Thyroid gland (tissue), 4 donors: ENCODE measurements around the gene ZNF648.

Experiments used
- POLR2A ChIP-seq, 2 donors: fragments of 450-650 bp; IDR thresholded peaks; one replicate each; pipeline ENCODE4 v1.6.1; 2017; ENCODE audit warnings: antibody characterized with exemption in 2 of 2, mild to moderate bottlenecking in 2 of 2, moderate library complexity in 1 of 2
- TF ChIP-seq, protein P1 (sequence below), 6 experiments: fragments of 200-600 bp in 3 of 6; fragments of 450-650 bp in 3 of 6; sonication (generic) in 3 of 6; IDR thresholded peaks; one replicate each; pipeline ENCODE4 v1.5.1; 2016 to 2019; ENCODE audit warnings: antibody characterized with exemption in 6 of 6, mild to moderate bottlenecking in 2 of 6, inconsistent platforms in 1 of 6, moderate library complexity in 1 of 6

DNA sequence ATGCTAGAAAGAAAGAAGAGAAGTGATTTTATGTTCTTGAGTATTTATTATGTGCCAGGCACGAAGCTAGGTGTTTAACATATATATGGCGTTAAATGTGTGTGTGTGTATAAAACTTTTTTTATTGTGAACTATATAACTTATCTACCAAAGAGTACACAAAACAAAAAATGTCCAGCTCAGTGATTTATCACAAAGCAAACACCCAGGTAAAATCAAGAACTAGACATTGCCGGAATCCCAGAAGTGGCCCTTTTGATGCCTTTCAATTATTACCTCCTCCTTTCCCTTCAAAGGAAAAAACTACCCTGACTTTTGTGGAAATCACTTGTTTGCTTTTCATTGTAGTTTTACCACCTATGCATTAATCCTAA, 40.5 kb upstream of the ZNF648 start:
- TF ChIP-seq, protein P1, sequence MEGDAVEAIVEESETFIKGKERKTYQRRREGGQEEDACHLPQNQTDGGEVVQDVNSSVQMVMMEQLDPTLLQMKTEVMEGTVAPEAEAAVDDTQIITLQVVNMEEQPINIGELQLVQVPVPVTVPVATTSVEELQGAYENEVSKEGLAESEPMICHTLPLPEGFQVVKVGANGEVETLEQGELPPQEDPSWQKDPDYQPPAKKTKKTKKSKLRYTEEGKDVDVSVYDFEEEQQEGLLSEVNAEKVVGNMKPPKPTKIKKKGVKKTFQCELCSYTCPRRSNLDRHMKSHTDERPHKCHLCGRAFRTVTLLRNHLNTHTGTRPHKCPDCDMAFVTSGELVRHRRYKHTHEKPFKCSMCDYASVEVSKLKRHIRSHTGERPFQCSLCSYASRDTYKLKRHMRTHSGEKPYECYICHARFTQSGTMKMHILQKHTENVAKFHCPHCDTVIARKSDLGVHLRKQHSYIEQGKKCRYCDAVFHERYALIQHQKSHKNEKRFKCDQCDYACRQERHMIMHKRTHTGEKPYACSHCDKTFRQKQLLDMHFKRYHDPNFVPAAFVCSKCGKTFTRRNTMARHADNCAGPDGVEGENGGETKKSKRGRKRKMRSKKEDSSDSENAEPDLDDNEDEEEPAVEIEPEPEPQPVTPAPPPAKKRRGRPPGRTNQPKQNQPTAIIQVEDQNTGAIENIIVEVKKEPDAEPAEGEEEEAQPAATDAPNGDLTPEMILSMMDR (IDR thresholded peaks at IDR 0.05) = no peak
- TF ChIP-seq POLR2A (IDR thresholded peaks at IDR 0.05) = no peak
